ENCODE results near the gene SMCO2.

Gene SMCO2

DNA sequence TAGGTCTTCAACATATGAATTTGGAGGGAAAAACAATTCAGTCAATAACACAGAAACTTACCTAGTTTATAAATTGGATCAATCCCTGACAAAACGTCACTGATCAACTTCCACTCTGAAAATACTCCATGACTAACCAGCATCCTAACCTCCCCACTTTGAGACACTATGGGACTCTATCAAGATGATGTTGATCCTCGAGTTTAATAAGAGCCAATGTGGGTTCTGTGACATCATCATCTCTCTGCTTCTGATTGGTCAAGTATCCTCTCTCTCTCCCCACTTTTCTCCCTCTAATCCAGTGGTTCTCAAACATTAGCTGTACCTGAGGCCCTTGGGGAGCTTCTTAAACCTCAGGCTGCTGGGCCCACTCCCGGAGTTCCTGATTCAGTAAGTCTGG, at the start of gene SMCO2:
SMCO2 (plus strand) TSS at position 301 of the 400 bp plus-strand sequence. CDS start 23,896 bp downstream, outside the sequence.
- no peak for DNase-seq (ENCODE audit: low read depth)

DNA sequence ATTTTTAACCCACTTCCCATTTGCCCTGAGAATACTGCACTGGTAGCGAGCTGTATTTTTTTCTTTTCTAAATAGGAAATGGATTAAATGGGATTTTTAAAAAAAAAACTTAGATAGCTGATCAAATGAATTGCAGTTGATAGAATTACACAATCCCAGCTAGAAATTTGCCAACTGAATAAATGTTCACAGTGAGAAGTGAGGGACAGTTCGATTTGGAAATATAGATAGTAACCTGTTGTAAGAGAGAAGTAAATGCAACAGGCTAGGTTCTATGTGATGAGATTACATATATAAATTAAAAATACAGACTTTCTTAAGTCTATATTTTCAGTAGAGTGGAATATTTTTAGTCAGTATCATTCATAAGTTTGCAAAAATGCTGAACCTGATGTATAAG, 48.1 kb upstream of the SMCO2 start:
- no peak for DNase-seq (ENCODE audit: low read depth)

DNA sequence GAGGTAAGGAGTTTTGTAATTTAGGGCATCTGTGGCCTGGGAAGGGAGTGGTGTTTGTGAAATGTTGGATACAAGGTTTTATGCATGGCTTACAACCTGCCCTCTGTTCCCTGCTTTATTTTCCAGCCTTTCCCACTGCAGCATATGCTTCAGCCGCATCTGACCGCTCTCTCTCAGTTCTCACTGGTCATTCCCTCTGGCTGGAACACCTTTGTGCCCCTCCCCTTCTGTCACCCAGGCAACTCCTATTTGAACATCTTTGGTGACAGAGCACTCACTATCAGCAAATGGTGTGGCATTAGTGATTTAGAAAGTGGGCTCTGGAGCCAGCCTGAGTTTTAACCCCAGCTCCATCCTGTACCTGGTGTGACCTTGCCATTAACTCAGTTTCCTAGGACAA, 47.5 kb upstream of the SMCO2 start:
- no peak for DNase-seq (ENCODE audit: low read depth)

DNA sequence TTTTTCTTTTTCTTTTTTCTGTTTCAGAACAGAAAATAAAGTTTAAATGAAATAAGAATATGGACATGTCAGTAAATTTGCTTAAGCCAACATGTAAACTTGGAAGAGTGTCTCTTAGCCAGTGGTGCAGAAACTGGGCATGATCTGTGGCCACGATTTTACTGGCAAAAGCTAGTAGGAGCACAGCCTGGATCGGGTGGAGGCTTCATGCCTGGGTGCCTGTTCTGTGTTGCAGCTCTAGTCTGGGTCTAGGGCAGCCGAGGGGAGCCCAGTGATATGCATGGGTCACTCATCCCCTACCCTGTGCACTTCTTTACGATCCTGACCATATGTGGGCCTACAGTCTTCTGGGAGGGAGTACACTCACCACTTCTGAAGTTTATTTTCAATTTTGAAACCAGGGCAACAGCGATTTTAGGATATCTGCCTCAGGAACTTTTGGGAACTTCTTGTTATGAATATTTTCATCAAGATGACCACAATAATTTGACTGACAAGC, 45.6 kb upstream of the SMCO2 start:
- DNase-seq (ENCODE audit: low read depth): no peak

DNA sequence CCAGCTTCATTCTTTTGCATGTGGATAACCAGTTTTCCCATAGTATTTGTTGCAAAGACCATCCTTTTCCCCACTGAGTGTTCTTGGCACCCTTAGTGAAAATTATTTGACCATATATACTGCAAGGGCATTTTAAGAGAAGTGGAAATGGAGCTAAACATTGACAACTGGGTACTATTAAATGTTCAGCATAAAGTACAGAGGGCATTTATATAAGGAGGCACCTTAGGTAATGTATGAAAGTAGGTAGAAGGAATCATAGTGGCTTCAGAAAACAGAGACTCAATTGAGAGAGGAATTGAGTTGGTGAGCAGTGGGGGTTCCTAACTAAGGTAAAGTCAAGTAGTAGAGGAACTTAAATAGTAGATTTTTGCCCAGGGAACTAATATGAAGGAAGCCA, 34.5 kb upstream of the SMCO2 start:
- no peak for DNase-seq (ENCODE audit: low read depth)

DNA sequence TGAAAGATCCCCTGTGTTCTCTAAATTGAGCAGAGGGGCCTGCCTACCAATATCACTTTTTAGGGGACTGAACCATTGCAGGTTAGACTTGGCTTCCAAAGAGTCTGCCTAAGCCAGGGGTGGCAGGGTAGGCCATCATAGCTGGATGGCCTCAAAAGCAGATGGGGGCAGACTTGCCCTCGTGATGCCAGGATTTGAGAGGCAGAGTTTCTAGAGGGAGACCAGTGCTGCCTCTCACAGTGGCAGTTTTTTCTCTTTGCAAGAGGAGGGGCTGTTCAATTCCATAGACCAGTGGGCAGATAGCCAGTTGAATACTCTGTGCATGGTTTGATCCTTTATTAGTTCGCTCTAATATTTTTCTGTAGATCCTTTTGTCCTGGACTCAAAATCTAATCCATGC, 23.8 kb upstream of the SMCO2 start:
- DNase-seq (ENCODE audit: low read depth): no peak

DNA sequence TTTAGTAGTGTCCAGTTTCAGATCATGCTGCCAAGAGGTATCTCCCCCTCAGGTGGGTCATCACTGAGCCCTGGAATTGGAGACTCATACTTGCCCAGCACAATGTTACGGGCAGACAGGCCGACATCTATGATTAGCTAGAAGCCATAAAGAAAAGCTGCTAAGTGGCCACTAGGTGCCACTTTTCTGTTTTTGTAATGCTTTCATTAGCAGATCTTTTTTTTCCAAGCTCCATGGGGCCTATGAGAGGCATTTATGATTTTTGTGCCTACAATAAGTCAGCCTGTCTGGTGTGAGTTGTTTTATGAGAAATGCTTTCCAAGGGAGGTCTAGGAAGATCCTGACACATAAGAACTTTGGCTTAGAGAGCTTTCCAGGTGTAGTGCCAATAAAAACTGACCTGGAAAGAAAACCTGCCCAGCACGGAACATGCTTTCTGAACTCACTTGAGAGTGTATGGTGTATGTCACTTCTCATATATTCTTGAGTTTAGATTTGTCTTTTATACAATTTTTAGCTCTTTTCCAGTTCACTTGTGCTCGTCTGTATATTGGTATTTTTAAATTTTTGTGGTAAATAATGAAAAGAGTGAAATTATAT, 21.8 kb upstream of the SMCO2 start:
- DNase-seq (ENCODE audit: low read depth): peak; percentile 50

DNA sequence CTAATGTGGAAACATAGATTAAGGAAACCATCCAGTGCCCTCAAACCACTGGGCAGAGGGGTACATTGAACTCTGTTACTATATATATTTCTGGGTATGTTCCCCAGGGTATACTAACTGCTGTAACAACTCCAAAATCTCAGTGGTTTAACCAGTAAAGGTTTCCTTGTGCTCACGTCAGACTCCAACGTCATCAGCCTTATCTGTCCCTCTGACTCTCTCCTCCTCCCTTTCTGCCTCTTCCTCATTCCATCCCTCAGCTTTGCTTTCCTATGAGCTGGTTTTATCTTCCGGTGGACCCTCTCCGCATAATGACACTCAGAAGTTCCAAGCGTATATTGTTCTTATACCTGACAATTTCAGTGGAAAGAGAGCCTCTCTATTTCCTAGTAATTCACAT, 21.2 kb upstream of the SMCO2 start:
- DNase-seq (ENCODE audit: low read depth): no peak

DNA sequence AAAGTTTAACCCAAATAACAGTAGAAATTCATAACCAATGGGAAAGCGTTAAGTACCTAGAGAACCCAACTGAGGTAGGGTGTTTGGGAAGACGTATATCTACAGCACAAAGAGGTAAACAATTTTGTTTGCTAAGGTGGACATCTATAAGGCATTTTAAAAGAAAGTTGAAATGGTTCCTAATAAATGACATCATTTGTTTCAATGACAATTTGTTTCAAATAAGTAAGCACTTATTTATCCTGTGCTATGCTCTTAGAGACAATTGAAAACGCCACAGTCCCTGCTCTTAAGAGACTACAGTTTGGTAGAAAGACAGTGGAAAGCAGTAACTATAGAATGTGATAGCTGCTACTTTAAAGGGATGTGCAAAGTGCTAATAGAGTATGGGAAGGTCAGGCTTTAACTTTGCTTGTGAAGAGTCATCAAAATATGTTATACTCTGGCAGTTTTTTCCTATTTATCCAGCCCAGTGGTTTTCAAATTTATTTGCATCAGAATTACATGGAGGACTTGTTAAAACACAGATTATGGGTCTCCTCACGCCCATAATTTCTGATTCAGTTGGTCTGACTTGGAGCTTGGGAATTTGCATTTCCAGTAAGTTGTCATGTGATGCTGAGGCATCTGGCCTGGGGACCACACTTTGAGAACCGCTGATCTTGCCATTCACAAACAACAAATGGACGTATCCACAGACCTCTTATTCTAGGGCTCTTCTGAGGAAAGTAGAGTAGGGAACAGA, 19.6 kb upstream of the SMCO2 start:
- no peak for DNase-seq (ENCODE audit: low read depth)

DNA sequence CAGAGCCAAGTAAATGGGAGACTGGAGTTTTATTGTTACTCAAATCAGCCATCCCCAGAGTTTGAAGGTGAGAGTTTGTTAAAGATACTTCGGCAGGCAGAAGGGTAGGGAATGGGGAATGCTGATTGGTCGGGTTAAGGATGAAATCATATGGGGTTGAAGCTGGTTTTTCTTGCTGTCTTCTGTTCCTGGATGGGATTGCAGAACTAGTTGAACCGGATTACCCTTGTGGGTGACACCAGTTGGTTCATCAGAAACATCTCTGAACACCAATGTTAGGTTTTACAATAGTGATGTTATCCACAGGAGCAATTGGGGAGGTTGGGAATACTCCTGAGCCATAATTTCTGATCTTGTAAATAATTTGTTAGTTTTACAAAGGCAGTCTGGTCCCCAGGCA, 18.7 kb upstream of the SMCO2 start:
- no peak for DNase-seq (ENCODE audit: low read depth)

DNA sequence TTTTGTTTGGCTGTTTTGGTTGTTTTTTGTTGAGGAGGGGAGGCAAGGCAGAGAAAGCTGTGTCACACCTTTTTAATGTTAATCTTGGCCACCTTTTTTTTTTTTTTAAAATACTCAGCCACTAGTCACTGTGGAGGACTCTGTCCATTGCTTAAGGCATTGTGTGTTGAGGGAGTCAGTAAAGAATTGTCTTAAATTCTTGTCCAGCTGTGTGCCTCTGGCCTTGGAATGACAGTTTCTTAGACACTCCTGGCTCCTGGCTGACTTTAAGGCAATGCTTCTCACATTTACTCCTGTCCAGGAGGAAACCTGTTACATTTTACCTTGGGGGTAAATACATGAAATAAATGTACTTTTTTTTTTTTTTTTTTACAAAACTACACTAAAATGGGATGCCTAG, 18.1 kb upstream of the SMCO2 start:
- DNase-seq (ENCODE audit: low read depth): no peak

DNA sequence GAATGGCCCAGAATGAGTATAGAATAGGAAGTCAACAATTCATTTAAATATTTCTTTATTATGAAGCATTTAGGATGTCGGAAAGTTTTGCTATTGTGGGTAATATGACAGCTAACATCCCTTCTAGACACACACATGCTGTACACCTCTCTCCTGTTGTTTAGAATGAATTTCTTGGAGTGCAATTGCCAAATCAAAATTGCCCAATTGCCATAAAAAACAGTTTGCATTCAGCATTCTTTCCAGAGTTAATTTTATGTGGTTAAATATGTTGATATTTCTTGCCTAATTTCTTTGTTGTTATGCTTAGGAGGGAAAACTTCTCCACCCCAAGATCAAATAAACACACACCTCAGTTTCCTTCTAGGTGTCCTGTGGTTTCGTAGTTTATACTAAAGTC, 16.9 kb upstream of the SMCO2 start:
- DNase-seq (ENCODE audit: low read depth): no peak

DNA sequence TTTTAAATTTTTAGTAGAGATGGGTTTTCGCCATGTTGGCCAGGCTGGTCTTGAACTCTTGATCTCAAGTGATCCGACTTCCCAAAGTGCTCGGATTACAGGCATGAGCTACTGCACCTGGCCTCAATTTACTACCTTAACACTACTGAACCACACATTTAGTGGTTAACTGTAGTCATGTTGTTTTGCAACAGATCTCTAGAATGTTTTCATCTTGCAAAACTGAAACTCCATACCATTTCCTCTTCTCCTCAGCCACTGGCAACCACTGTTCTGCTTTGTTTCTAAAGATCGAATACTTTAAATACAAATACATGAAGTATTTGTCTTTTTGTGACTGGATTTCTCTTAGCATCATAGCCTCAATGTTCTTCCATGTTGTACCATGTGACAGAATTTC, 15.4 kb upstream of the SMCO2 start:
- no peak for DNase-seq (ENCODE audit: low read depth)

DNA sequence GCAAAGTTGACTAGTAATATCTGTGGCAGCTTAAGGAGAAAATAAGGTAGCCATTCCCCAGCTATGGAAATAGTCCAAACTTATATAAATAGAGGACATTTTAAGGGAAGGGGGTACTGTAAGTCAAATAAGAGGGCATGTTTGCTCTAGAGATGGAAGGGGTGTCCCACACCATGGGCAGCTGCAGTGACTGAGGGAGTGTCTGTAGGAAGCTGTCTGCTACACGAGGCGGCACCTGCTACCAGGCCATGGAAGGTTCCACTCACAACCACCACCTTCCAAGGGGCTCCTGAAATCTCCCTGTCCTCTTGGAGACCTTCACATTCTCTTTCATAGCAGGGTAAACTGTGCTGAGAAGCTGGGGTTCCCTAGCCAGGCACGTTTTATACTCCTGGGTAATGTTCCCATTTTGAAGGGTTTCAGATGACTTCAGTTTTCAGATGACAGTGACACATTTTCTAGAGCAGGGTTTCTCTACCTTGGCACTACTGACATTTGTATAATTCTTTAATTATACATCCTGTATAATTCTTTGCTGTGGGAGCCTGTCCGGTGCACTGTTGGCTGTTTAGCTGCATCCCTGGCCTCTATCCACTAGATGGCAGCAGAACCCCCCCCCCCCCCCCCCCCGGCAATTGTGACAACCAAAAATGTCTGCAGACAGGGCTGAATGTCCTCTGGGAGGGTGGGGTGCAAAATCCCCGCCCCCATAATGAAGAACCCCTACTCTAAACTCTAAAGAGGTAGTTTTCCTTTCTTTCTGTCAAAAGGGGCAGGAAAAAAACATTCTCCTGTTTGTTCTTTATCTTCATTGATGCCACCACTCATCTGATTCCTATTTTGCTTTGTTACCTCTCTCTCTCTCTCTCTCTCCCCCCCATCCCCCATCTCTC, 11.6 kb upstream of the SMCO2 start:
- DNase-seq (ENCODE audit: low read depth): no peak

DNA sequence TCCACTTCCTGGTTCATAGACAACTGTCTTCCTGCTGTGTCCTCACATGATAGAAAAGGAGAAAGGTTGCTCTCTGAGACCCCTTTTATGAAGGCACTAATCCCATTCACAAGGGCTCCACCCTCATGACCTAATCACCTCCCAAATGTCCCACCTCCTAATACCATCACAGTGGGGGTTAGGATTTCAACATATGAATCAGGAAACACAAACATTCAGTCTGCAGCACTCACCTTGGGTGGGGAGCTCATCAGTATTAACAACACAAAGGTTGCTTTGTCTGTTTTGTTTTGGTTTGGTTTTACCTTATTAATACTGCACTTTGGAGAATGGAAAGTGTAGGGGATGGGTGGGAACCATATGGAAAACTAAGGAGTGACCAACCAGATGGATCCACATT, 10.5 kb upstream of the SMCO2 start:
- no peak for DNase-seq (ENCODE audit: low read depth)

DNA sequence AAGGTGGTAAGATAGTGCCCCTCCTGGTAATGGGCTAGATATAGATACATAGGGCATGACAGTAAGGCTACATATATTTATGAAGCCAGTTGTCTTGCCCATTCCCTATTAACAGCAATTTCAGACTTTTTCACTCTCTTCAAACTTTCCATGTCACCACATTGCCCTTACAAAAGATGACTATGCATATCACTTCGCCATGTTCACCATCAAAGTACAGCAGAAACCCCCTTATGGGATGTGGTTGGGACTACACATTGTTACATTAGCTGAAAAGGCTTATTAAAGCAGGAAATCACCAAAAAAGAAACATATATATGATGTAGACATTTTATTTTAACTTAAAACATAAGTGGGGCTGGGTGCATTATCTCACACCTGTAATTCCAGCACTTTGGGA, 9.8 kb upstream of the SMCO2 start:
- no peak for DNase-seq (ENCODE audit: low read depth)

DNA sequence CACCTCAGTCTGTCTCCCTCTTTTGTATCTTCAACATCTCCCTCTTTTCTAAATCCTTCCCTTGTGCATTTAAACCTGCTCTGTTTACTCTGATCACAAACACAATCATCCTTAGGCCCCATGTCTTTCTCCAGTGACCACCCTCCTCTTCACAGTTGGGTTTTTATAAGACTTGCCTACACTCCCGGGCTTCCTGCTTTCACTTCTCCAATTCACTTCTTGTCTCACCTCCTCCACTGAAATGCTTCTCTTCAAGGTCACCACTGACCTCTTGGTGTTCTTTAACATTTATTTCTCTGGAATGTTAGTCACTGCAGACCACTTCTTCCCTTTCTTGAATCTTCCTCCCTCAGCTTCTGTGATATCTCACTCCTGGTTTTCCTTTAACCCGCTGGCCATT, 8.7 kb upstream of the SMCO2 start:
- DNase-seq (ENCODE audit: low read depth): no peak

DNA sequence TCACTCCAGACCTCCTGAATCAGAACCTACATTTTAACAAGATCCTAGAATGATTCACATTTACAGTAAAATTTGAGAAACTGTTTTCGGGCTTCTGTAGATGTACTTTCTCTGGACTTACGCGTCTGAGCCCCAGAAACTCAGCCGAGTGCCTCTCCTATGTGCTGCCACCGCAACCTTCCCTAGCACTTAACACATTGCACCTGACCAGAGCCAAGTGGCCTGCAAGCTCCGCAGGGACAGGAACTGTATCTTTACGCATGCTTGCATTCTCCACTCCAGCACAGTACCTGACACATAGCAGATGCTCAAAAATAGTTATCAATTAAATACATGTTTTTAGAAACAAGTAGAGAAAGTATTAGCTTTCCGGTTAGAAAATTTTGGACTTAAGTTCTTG, 1.2 kb downstream of the SMCO2 start:
- no peak for DNase-seq (ENCODE audit: low read depth)

DNA sequence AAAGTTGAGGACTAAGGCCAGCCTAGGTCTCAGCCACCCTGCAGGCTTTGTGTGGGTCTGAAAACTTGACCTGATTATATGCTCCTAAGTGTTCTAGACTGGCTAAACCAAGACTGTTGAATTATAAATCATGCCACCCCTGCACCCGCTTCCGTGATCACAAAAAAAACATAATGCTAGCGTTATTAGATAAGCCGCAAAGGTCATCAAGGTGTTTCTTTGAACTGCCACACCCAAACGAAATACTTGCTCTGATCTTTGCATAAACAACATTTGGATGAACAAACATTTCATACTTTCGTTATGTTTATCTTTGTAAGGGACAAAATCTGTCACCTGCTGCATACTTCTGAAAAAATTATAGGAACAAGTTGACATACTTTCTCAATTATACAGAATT, 2.5 kb downstream of the SMCO2 start:
- no peak for DNase-seq (ENCODE audit: low read depth)

DNA sequence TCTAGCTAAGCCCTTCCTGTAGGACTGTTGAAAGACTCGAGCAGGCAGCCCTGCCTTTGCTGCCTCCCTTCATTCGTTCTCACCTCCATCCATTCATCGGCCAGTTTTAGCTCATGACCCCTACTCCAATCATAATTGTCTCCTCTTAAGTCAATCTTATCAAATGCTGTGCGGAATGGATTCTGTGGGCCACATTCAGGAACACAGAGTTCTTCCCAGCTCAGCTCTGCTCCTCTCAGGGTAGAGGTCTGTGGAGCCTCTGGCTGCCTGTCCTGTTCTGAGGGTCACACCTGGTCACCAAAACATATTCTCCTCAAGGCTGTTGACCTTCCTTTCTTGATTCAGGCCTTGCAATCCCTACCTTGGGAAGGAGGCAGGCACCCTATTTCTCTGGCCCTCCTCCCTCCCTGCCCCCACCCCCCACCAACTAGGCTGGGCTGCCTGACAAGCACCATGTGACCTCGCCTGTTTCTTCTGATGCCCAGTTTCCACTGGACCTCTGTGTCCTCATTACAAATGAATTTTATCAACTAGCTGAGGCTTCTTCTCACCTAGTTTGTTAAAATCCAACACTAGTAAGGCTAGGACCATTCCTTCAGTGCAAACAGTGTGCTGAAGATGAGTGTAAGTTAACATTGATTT, 3.5 kb downstream of the SMCO2 start:
- DNase-seq (ENCODE audit: low read depth): no peak

DNA sequence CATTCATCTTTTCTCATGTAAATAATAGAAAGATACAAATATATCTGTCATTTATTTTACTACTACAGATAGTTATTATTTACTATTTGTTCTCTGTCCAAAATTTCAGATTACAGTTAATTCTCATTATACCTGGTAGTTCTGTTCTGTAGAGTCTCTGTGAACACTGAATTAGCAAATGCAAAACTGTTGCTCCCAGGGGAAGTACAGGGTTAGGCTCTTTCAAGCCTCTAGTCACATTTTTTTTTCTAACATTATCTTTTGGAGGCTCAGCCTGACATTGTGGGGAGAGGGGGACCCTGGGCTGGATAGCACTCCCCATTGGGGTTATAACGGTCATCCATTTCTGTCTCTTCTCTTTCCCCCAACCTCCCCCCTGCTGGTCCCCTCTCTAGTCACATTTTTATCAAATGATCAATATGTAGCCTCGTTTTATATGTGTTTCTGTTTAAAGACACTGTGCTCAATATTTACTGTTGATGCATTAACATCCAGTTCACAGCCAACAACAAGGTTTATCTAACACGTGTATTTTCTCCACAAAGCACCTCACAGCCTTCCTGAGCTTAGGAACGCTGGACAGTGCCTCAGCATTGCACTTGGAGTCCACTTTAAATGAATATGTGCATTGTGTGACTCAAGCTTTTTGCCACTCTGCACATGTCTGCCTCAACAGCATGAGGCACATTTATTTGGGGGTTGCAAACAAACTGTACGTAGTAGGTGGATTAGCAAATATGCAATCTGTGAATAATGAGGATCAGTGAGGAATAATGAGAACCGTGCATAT, 4.7 kb downstream of the SMCO2 start:
- DNase-seq (ENCODE audit: low read depth): no peak

DNA sequence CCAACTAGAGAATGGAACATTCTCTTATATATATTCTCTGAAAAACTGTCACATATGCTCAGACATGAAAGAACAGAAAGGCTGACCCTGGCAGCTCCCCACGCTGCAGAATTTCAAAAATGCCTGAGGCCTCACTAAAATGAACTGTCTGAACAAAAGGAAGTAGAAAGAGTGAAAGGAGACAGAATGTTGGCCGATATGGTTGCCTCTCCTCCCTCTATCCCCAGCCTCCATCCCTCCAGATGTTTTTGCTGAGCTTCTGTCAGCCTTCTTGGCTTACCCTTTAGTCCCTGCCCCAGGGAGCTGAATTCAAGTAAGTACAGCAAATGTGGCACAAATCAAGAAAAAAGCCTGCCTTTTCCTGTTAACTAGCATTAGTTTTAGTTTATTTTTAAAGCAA, 6.9 kb downstream of the SMCO2 start:
- DNase-seq (ENCODE audit: low read depth): no peak
